NCI-H1048 (cell line): ENCODE results near the gene CCKAR.
"Not testable (repeated sequence)": the region's sequence is repeated elsewhere in the genome, so short reads cannot be mapped to it uniquely, and the experiment has no call there.

Experiments used
- DNase-seq: peaks from one replicate; lab custom pipeline; 2025; lab: John Stamatoyannopoulos, UW

CCKAR gene

DNA sequence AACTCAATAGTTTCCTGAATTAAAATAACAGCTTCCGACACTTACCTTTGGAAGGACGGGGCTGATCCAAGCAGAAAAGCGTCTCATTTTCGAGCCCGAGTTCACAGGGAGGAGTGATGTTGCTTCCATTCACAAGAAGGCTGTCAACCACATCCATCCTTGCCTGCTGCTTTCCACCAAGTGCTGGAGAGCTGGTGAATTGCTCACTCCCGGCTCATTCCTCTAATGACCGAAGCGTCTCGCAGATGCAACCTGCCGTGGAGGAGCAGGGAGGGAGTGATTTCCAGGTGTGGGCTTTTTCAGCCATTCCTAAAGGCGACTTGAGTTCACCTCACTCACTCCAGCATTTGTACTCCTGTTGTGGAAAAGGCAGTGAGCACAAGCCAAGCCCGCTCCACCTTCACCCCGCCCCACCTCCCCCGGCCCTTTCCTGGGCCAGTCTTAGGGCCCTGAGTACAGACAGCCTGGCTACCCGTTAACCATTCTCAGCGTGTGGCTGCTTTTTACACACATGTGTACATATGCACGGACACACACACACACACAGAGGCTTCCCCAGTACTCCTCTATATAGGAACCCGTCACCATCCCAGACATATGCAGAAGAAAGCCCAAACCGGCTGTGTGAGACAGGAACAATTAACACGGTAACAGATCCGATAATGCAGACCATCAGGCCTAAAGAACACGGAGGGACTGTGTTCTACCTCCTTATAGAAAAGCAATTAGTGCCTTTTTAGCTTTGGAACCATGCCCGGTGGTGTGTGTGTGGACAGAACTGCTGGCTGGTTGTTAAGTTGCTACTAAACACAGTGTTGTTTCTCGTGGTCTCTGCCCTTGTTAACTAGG lies at the start of gene CCKAR:
CCKAR (minus strand) TSS at position 374 of the 849 bp plus-strand sequence; CDS start at position 157, 217 bp downstream.
- no peak for DNase-seq

DNA sequence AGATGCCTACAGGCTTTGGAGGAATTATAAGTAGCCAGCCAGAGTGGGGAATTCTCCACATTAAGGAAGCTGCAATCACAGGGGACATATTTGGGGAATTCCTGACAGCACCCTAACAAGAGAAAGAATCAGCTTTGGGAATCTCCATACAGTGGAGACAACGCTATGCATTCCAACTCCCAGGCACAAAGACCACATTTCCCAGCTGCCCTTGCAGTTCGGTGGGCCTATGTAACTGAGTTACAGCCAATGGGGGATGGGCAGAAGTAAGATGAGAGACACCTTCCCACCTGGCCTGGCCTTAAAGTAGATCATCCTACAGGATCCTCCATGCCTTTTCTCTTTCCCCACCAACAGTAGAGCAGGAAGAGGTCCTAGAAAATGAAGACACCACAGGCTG lies 43.4 kb upstream of the CCKAR start:
- no peak for DNase-seq

GRCh38 chr4:26531491-26532116 lies 41.3 kb upstream of the CCKAR start:
- DNase-seq, result no peak

DNA sequence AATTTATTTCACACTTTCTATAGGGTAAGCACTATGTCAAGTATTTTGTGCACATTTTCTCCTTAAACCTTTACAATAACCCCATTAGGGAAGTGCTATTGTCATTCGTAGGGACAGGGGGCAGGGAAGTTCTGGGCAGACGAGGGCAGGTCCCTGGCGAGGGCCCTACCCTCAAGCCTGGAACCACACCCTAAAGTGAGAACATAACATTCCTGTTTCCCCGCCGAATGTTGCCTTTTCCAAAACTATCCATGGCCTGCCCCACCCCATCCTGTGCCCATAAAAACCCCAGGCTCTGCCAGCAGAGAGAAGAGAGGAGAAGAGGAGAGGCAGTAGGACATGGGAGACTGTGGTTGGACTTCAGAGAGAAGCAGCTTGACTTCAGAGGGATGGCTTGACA lies 39.8 kb upstream of the CCKAR start:
- DNase-seq, result no peak

GRCh38 chr4:26529479-26529878 lies 39.2 kb upstream of the CCKAR start:
- DNase-seq, result no peak

- no peak for DNase-seq
Observed at GRCh38 chr4:26525771-26526150, 35.5 kb upstream of the CCKAR start.

DNA sequence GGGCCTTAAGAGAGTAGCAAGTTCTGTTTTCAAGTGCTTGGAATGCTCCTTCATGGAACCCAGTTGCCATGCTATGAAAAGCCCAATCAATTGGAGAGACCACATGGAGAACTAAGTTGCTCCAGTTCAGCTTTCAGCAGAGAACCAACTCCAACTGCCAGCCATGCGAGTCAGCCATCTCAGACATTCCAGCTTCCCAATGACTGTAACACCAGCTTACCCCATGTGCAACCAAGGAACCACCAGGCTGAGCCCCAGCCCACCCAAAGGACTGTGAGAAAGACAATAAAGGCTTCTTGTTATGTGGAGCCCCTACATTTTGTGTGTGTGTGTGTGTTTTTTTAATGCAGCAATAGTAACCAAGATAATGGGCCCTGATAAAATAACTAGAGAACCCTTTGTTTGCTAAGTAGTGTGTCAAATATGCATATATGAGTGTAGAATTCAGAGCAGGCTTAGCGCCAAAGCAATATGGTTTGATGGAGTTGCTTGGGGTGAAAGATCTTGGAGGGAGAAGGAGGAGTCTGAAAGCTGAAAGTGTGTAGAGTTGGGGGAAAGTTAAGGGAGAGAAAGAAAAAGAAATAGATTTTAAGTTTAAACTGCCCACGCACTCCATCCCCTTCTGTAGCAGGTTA lies 35.0 kb upstream of the CCKAR start:
- no peak for DNase-seq

GRCh38 chr4:26524011-26524410 lies 33.7 kb upstream of the CCKAR start:
- DNase-seq, result no peak

GRCh38 chr4:26522478-26522877 lies 32.2 kb upstream of the CCKAR start:
- no peak for DNase-seq

GRCh38 chr4:26520728-26521450 lies 30.6 kb upstream of the CCKAR start:
- DNase-seq, result no peak

GRCh38 chr4:26515936-26516335 lies 25.7 kb upstream of the CCKAR start:
- no peak for DNase-seq

DNA sequence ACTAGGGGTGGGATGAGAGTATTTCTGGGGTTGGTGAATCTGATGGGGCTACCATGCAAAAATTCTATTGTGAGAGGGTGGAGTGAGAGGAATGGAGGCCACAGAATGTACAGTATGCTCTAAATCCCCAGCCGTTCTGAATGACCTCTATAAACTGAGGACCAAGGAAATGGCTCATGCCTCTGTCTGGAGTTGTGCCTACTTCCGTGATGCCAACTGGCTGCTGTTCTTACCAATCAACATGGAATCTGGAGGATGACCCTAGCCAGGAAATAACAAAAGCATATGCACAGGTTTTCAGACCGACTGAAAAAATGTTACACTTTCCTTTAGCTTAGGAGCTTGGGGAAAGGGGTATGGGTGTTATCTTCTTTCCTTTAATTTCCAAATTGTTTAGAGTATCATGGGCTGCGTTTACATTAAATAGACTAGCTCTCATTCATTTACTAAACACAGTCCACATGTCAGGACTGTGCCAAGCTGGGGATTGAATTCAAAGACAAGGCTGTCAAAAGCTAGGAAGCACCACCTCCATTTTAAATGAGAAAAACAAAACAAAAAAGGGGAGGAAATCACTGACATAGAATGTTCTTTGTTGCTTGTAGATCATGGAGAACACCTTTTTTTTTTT lies 20.2 kb upstream of the CCKAR start:
- DNase-seq, result no peak

DNA sequence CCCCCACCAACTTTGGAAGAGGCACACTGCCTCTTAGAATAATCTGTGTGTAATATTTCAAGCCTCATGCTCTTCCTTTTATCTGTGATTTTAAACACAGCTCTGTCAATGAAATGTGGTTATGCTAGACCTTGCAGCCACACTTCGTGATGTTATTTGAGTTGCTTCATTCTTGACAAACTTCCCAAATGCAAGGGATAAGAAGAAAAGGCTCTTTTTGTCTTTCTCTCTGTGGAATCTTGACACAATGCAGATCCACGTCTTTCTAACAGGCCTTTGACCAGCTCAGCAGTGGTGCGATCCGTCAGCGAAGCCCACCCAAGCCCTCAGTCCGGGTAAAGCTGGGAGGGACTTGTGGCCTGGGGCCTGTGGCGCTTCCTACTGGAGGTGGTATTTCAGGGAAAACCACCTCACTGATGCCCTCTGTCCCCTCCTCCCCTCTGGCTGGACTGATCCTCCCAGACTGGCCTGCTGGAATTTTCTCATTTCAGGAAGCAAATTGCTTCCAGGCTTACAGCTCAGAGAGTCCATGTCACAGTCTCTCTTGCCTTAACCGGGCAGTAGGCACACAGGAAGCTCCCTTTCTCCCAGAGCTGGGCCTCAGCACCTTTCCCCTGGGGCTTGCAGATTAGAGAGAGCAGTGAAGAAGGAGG lies 19.5 kb upstream of the CCKAR start:
- no peak for DNase-seq

GRCh38 chr4:26507286-26507685 lies 17.0 kb upstream of the CCKAR start:
- DNase-seq, result no peak

DNA sequence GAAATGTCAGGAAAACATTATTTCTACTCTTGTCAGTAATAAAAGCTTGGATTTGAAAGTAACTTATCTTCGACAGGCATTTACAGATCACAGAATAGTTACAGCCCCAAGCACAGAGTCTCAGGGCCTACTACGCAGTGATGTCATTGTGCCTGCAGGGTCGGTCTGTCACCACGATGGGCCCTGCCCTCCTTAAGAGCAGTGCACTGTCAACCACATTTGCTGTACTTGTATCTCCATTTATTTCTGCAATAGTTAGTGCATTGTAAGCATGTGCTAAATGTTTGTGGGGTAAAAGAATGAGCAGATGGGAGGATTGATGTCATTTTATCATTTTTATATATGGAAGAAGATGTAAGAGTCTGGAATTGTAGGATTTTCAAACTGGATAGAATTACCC lies 13.6 kb upstream of the CCKAR start:
- DNase-seq, result no peak

- DNase-seq, result no peak
Observed at GRCh38 chr4:26503427-26503826, 13.1 kb upstream of the CCKAR start.

GRCh38 chr4:26500565-26500999 lies 10.3 kb upstream of the CCKAR start:
- not testable (repeated sequence) for DNase-seq

GRCh38 chr4:26496207-26496783 lies 6.0 kb upstream of the CCKAR start:
- DNase-seq, result no peak

DNA sequence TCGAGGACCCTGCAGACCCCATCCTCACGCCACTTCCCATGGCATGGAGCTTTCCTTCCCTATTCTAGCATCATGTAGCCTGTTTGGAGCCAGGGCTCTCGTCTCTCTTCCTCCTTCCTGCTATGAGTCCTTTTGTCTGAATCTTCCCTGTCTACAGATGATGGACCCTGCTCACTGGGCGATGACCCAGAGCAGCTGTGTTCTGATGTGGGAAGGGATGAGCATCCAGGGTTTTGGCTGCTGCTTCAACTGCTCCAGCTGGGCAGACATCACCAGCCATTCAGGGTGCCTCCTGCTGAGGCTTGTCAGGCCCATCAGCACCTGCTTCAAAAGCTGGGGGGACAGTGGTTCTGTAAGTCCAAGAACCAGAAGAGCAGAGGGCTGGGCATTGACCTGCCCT lies 3.2 kb upstream of the CCKAR start:
- no peak for DNase-seq

GRCh38 chr4:26491449-26492170 lies 1.3 kb upstream of the CCKAR start:
- DNase-seq, result no peak

DNA sequence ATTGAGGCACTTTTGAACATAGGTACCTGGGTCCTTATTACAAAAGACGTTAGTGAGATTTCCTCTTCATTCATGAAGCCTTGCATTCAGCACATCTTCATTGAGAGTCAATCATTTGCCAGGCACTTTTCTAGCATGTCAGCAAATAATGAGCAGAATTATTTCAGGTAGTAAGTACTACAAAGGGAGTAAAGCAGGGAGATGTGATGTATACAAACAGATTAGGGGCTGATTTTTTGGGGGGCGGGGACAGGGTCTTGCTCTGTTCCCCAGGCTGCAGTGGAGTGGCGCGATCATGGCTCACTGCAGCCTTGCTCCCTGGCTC lies 638 bp upstream of the CCKAR start:
- no peak for DNase-seq
